ENCODE results near the gene LMO3. TPM values are rescaled to one million over a fixed set of nuclear protein-coding genes. Genes with fewer than 3 reads are reported as not detected.

Gene LMO3
- total RNA-seq, 1 donor from 2014 or later: 0.69 TPM

DNA sequence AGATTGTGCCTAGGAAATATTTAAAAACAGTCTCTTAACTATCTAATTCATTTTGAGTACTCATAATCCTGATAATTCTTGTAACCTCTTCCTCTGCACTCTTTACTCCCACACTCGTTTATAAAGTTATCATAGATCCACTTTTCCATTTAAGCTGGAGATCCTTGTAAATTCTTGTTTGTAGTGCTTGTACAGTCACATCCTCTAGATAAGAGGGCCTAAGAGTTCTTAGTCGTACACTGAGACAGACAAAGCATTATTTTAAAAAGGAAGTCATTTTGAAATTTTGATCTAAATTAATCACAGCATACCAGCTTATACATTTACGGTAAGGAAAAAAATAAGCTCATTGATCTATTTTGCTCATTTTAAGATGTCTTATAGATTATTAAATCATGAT is 42.5 kb downstream of the LMO3 start:
- Mint-ChIP-seq H3K36me3 (no peaks in the 10 kb centered on the region), H3K27ac (no peak overlapping the region), H3K4me3 (no peak overlapping the region), H3K9me3 (no peaks in the 10 kb centered on the region), H3K4me1 (peaks cover 2% of the 10 kb centered on the region), H3K27me3 (ENCODE audit: low read depth) (peaks cover 15% of the 10 kb centered on the region)
- DNase-seq (ENCODE audit: low spot score in 2 of 2, unreplicated experiment in 2 of 2): no peak
- TF ChIP-seq, protein P1, sequence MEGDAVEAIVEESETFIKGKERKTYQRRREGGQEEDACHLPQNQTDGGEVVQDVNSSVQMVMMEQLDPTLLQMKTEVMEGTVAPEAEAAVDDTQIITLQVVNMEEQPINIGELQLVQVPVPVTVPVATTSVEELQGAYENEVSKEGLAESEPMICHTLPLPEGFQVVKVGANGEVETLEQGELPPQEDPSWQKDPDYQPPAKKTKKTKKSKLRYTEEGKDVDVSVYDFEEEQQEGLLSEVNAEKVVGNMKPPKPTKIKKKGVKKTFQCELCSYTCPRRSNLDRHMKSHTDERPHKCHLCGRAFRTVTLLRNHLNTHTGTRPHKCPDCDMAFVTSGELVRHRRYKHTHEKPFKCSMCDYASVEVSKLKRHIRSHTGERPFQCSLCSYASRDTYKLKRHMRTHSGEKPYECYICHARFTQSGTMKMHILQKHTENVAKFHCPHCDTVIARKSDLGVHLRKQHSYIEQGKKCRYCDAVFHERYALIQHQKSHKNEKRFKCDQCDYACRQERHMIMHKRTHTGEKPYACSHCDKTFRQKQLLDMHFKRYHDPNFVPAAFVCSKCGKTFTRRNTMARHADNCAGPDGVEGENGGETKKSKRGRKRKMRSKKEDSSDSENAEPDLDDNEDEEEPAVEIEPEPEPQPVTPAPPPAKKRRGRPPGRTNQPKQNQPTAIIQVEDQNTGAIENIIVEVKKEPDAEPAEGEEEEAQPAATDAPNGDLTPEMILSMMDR (IDR thresholded peaks at IDR 0.05; ENCODE audit: unreplicated experiment): no peak

DNA sequence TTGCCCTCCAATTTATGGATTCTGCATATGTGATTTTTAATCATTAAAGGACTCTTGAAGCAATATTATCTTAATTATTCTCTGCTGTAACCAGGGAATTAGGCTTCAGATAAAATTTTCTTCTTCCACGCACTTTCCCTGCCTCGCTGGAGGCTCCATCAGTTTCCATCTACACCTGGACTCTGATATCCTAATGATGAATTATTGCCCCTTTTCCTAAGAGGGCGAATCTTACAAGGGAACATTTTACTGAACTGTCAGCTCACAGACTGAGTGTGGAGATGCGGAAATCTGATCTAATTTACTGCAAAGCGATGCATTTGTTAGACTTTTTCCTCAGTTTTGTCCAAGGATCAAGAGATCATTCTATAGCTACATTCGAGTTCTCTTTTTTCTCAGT is 43.0 kb downstream of the LMO3 start:
- Mint-ChIP-seq H3K27ac (no peak overlapping the region), H3K4me3 (no peak overlapping the region), H3K27me3 (ENCODE audit: low read depth) (peaks cover 15% of the 10 kb centered on the region), H3K36me3 (no peaks in the 10 kb centered on the region), H3K9me3 (no peaks in the 10 kb centered on the region), H3K4me1 (peaks cover 2% of the 10 kb centered on the region)
- TF ChIP-seq, protein P1 (IDR thresholded peaks at IDR 0.05; ENCODE audit: unreplicated experiment): no peak
- DNase-seq (ENCODE audit: low spot score in 2 of 2, unreplicated experiment in 2 of 2): no peak

DNA sequence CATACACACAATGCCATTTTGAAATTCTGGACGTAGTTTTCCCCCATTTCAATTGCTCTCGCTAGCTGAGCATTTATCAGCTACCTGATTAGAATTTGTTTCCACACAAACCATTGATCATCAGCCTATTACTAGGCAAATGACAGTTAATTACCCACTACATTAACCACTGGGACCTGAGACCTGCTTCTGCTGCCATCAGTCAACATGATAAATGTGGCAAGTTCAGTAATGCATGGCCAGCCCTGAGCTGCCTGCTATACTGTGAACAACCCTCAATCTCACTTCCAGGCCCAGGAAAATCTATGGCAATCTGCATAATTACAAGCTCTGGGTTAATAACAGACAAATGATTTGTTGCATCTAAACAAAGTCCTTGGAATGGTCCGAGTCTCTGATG is 43.5 kb downstream of the LMO3 start:
- H3K4me1 Mint-ChIP-seq: peaks cover 2% of the 10 kb centered on the region
- no peak overlapping the region for H3K27ac Mint-ChIP-seq
- peaks cover 11% of the 10 kb centered on the region for H3K27me3 Mint-ChIP-seq (ENCODE audit: low read depth)
- H3K36me3 Mint-ChIP-seq: no peaks in the 10 kb centered on the region
- no peak overlapping the region for H3K4me3 Mint-ChIP-seq
- H3K9me3 Mint-ChIP-seq: no peaks in the 10 kb centered on the region
- DNase-seq (ENCODE audit: low spot score in 2 of 2, unreplicated experiment in 2 of 2): no peak
- TF ChIP-seq, protein P1 (IDR thresholded peaks at IDR 0.05; ENCODE audit: unreplicated experiment): no peak

DNA sequence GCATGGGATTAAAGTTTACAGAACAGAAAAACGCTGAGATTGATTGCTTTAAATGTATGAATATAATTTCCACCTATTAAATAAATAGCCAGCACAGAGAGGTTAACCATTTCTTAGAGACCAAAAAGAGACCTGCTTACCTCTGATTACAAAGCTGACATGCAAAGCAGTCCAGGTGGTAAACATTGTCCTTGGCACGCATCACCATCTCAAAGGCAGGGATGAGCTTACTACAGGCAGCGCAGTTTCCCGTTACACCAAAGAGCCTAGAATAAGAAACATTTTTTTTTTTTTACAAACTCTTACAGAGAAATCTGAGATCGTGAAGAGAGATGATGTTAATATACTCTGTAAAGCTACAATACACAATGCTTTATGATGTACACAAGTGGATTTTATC is 45.7 kb downstream of the LMO3 start:
- no peak for DNase-seq (ENCODE audit: low spot score in 2 of 2, unreplicated experiment in 2 of 2)
- Mint-ChIP-seq H3K9me3 (no peaks in the 10 kb centered on the region), H3K4me1 (peaks cover 5% of the 10 kb centered on the region), H3K27ac (no peak overlapping the region), H3K27me3 (ENCODE audit: low read depth) (peaks cover 17% of the 10 kb centered on the region), H3K36me3 (no peaks in the 10 kb centered on the region), H3K4me3 (no peak overlapping the region)
- TF ChIP-seq, protein P1 (IDR thresholded peaks at IDR 0.05; ENCODE audit: unreplicated experiment): no peak

DNA sequence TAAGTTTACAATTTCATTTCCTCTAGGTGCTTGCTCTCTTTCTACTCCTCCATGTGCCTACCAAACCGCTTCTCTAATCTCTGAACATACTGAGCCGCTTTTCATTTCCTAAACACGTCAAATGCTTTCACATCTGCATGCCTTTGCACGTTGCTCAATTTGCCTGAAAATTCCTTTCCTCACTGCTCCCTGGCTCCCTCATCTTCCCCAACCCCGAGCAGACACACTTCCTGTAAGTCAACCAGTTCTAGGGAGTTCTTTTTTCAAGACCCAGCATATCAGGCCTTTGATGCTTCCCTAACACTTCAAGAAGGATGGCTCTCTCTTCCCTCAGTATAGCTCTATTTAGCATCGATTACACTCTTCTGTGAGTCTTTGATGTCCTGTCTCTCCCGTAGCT is 50.3 kb downstream of the LMO3 start:
- Mint-ChIP-seq H3K4me3 (no peak overlapping the region), H3K27ac (no peak overlapping the region), H3K36me3 (no peaks in the 10 kb centered on the region), H3K4me1 (peaks cover 3% of the 10 kb centered on the region), H3K27me3 (ENCODE audit: low read depth) (peaks cover 17% of the 10 kb centered on the region), H3K9me3 (no peaks in the 10 kb centered on the region)
- TF ChIP-seq, protein P1 (IDR thresholded peaks at IDR 0.05; ENCODE audit: unreplicated experiment): no peak
- no peak for DNase-seq (ENCODE audit: low spot score in 2 of 2, unreplicated experiment in 2 of 2)

DNA sequence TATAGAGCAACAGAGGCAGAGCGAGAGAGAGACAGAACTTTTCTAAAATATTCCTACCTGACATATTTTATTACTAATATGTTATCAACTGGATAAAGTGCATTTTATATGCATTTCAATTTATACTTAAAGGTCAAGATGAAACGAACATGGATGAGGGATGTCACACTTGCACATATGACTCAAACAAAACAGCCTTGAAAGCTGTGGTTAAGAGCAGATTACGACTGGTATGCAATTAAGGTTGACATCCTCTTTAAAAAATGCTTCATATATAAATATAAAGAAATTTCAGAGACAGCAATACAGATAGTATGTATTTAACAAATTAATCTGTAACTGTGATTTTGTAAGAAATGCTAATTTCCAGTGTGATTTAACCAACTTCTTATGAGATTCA is 52.5 kb downstream of the LMO3 start:
- no peak overlapping the region for H3K27ac Mint-ChIP-seq
- H3K4me3 Mint-ChIP-seq: no peak overlapping the region
- no peaks in the 10 kb centered on the region for H3K36me3 Mint-ChIP-seq
- H3K27me3 Mint-ChIP-seq (ENCODE audit: low read depth): peaks cover 9% of the 10 kb centered on the region
- no peak for DNase-seq (ENCODE audit: low spot score in 2 of 2, unreplicated experiment in 2 of 2)
- no peaks in the 10 kb centered on the region for H3K9me3 Mint-ChIP-seq
- peaks cover 3% of the 10 kb centered on the region for H3K4me1 Mint-ChIP-seq
- TF ChIP-seq, protein P1 (IDR thresholded peaks at IDR 0.05; ENCODE audit: unreplicated experiment): no peak

Measured in mesothelial cell of epicardium (in vitro differentiated cells).